HCEC 1CT (cell line): ENCODE measurements around the gene MCMBP.
"Not testable (repeated sequence)": the region's sequence is repeated elsewhere in the genome, so short reads cannot be mapped to it uniquely, and the experiment has no call there.

Source experiments
- DNase-seq: peaks from one replicate; pipeline ENCODE4 v3.0.0-alpha.2; 2017

The MCMBP gene, protein sequence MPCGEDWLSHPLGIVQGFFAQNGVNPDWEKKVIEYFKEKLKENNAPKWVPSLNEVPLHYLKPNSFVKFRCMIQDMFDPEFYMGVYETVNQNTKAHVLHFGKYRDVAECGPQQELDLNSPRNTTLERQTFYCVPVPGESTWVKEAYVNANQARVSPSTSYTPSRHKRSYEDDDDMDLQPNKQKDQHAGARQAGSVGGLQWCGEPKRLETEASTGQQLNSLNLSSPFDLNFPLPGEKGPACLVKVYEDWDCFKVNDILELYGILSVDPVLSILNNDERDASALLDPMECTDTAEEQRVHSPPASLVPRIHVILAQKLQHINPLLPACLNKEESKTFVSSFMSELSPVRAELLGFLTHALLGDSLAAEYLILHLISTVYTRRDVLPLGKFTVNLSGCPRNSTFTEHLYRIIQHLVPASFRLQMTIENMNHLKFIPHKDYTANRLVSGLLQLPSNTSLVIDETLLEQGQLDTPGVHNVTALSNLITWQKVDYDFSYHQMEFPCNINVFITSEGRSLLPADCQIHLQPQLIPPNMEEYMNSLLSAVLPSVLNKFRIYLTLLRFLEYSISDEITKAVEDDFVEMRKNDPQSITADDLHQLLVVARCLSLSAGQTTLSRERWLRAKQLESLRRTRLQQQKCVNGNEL

DNA sequence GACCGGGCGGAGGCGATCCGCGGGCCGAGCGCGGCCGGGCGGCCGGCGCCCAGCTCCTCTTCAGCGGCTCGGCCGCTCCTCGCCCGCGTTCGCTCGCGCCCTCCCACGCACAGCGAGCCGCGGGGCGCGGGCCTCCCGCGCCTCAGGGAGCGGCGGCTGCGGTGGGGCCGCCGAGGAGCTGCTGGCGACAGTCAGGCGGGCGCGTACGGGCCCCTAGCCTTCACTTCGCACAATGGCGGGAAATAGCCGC, at the start of gene MCMBP:
TSS of gene MCMBP (minus strand) at position 234 of the 250 bp plus-strand sequence. CDS start 259 bp downstream, outside the sequence.
- DNase-seq: peak; percentile 9

- DNase-seq: no peak
Observed at GRCh38 chr10:119919826-119920225, 47.2 kb upstream of the MCMBP start.

GRCh38 chr10:119919271-119919670, 46.6 kb upstream of the MCMBP start:
- DNase-seq: no peak

GRCh38 chr10:119917777-119918176, 45.1 kb upstream of the MCMBP start:
- peak; percentile 5 for DNase-seq

DNA sequence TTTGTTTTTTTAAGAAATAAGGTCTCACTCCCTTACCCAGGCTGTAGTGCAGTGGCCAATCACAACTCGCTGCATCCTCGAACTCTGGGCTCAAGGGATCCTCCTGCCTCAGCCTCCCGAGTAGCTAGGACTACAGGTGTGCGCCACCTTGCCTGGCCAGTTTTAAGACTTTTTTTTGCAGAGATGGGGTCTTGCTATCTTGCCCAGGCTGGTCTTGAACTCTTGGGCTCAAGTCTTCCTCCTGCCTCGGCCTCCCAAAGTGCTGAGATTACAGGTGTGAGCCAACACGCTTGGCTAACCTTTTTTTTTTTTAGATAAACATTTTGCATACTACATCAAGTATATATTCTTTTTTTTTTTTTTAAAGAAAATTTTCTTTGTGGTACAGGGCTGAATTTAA, 38.0 kb upstream of the MCMBP start:
- DNase-seq: no peak

- DNase-seq: peak; percentile 36
Observed at GRCh38 chr10:119908166-119908565, 35.5 kb upstream of the MCMBP start.

GRCh38 chr10:119907695-119908094, 35.1 kb upstream of the MCMBP start:
- DNase-seq: not testable (repeated sequence)

DNA sequence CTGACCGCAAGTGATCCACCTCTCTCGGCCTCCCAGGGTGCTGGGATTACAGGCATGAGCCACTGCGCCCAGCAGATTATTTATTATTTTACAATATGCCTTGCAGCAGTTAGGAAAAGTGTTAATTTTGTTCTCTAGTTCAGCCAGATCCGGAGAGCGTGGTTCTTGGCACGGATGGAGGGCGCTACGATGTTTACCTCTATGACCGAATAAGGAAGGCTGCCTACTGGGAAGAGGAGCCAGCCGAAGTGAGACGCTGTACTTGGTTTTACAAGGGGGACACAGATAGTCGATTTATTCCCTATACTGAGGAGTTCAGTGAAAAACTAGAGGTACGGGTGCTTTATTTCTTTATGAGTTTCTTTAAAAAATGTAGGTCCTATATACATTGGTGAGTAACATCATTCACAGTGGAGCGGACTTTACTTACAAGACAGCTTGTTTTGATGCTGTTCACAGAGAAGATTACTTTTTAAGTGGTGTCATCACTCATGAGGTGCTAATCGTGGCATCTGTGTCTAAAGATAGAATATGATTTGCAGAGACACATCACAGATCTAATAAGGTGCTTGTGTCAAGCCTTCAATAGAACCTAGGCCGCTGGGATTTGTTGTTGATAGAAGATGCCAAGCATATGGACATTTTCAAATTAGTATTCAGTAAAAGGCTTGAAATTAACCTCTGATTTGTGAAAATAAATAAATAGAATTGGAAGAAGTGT, 31.5 kb upstream of the MCMBP start:
- no peak for DNase-seq

DNA sequence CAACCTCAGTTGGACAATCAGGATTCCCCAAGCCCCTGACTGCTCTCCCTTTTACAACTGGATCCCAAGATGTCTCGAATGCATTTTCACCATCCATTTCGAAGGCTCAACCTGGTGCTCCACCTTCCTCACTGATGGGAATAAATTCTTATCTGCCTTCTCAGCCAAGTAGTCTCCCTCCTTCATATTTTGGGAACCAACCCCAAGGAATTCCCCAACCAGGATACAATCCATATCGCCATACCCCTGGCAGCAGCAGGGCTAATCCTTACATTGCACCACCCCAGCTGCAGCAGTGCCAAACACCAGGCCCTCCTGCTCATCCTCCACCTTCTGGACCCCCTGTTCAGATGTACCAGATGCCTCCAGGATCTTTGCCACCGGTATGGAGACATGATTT, 25.9 kb upstream of the MCMBP start:
- no peak for DNase-seq

DNA sequence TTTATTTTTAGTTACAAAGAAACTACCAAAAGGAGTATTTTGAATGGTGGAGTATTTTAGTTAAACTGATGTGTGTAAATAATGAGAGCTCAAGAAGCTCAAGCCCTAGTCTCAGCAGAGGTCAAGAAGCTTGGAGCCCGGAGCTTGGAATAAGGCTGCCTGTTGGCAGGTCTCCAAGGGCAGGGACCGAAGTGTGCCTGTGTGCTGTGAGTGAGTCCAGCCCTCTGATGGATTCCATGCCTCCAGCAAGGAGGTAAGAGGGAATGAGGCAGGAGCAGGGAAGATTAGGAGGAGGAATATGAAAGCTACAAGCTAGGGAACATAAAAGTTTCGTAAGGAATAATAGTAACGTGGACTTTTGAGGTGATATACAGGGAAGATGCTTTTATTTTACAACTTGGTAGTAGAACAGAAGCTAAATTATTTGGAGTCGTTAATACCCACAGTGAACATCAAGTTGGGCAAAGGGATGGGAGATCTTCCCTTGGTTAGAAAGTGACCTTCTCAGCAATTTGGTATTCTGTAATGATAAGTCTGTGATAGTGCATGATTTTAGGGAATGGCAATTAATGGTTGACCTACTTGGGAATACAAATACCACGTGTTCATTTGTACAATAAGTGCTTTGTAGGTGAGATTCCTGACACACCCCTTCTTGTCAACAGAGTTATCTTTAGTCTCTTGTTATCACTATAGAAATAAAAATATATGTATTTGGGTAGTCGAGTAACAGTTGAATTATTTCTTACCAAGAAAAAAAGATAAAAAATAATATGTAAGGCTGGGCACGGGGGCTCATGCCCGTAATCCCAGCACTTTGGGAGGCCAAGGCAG, 24.5 kb upstream of the MCMBP start:
- DNase-seq: peak; percentile 25

DNA sequence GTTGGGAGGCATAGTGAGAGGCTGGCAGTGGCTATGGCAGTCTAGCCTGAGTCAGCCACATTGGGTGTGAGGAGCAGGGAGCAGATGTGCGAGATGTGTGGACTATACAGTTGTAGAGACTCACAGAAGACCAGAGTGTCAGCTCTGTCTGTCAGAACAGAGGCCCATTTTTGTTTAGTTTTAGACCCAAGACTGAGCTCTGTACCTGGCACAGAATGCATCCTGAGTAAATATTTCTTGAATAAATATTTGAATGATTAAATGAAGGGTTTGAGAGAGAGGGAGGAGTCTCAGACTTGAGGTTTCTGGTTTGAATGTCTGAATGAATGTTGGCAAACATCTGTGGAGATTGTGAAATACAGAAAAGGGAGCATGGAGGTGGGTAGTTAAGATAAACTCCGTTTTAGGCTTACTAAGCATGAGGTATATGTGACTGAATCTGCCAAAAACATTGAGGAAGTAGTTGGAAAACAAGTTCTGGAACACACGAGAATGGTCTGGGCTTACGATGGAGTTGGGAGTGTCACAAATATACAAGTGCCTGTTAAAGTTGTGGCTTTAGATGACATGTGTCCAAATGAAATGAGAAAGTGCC, 23.5 kb upstream of the MCMBP start:
- peak; percentile 84 for DNase-seq

GRCh38 chr10:119893845-119894427, 21.3 kb upstream of the MCMBP start:
- no peak for DNase-seq

- DNase-seq: no peak
Observed at GRCh38 chr10:119893074-119893473, 20.4 kb upstream of the MCMBP start.

DNA sequence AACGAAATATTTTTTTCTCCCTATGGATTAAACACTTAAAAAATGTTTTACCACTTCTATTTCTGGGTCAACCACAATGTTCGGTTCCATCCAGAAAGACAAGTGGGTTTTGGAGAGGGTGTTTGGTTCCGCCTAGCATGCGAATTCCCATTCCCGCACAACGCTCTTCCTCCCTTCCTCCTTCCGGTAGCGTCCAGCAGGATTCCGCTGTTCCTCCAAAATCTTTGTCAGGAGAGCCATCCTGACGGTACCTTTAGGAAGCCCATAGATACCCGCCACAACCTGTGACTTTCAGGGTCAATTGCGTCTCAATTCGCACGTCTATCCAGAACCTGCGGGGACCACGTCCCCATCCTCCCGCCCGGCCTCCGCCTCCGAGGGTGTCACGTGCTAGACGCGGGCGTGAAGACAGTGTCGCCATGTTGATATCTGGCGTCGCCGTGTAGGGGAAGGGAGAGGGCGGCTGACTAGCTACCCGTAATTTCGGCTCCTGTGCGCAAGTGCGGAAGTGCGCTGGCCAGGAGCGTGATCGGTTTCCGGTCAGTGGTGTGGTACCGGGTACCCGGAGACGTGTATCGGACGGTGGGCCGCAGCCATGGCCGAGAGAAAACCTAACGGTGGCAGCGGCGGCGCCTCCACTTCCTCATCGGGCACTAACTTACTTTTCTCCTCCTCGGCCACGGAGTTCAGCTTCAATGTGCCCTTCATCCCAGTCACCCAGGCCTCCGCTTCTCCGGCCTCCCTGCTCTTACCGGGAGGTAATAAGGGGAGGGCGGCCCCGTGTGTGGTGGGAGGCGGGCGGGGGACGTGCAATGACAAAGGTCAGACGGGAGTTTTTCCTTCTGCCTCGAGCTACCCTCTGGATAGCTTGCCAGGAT, 19.8 kb upstream of the MCMBP start, which contains the start of gene SEC23IP:
TSS of gene SEC23IP (plus strand) at position 543 of the 878 bp plus-strand sequence. CDS start at position 596, 53 bp downstream.
- DNase-seq: peak; percentile 98

DNA sequence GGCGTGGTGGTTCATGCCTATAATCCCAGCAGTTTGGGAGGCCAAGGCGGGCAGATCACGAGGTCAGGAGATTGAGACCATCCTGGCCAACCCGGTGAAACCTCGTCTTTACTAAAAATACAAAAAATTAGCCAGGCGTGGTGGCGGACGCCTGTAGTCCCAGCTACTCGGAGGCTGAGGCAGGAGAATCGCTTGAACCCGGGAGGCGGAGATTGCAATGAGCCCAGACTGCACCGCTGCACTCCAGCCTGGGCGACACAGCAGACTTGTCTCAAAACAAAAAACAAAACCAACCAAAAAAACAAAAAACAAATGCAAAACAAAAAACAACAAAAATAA, 19.2 kb upstream of the MCMBP start:
- not testable (repeated sequence) for DNase-seq

DNA sequence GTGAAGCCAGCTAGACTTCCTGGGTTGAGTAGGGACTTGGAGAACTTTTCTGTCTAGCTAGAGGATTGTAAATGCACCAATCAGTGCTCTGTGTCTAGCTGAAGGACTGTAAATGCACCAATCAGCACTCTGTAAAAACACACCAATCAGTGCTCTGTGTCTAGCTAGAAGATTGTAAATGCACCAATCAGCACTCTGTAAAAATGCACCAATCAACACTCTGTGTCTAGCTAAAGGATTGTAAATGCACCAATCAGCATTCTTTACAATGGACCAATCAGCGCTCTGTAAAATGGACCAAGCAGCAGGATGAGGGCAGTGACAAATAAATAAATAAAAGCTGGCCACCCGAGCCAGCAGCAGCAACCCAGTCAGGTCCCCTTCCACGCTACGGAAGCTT, 17.7 kb upstream of the MCMBP start:
- DNase-seq: not testable (repeated sequence)

GRCh38 chr10:119889201-119889600, 16.6 kb upstream of the MCMBP start:
- not testable (repeated sequence) for DNase-seq

GRCh38 chr10:119888715-119889114, 16.1 kb upstream of the MCMBP start:
- DNase-seq: not testable (repeated sequence)

GRCh38 chr10:119886070-119886469, 13.4 kb upstream of the MCMBP start:
- DNase-seq: not testable (repeated sequence)

DNA sequence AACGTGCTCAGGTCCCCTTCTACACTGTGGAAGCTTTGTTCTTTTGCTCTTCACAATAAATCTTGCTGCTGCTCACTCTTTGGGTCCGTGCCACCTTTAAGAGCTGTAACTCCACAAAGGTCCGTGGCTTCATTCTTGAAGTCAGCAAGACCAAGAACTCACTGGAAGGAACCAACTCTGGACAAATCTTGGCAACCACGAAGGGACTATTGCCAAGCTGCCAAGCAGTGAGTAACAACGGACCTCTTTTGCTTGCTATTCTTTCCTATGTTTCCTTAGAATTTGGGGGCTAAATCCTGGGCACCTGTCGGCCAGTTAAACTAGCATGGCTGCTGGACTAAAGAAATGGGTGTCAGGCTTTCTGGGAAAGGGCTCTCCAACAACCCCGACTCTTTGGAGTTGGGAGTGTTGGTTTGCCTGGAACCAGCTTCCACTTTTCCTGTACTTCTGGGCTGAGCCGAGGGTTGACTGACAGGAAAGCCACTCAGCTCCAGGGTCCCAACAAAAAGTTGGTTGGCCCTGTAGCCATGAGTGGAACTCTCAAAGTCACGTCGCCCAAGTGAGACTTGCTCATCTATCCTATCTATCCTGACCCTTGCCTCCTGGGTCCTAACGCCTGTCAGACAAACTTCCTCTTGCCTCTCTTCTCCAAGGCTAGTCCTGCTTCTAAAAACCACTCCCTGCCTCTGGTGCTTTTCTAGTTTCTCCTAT, 11.4 kb upstream of the MCMBP start:
- DNase-seq: not testable (repeated sequence)
